DOHH2 (cell line): ENCODE data around the gene TSNAX.

Experiments
- H3F3A ChIP-seq: fragments of 200-600 bp; sonication (generic), shearing (Covaris generic); 2 replicates; pipeline ENCODE4 v1.6.0; 2016; ENCODE audit warnings: antibody characterized with exemption, mild to moderate bottlenecking; ENCODE audit not compliant: control insufficient read depth, insufficient read depth
- H3K27ac ChIP-seq: fragments of 200-600 bp; sonication (generic); 2 replicates; pipeline ENCODE4 v1.5.1; 2014; ENCODE audit warnings: low read depth, mild to moderate bottlenecking, low read length, moderate library complexity
- H3K27me3 ChIP-seq: fragments of 200-600 bp; sonication (generic); 2 replicates; pipeline ENCODE4 v1.6.1; 2014; ENCODE audit warnings: mild to moderate bottlenecking, low read length, mixed read lengths; ENCODE audit not compliant: control insufficient read depth
- H3K36me3 ChIP-seq: fragments of 200-600 bp; sonication (generic); 2 replicates; pipeline ENCODE4 v1.6.1; 2014; ENCODE audit warnings: mild to moderate bottlenecking, low read length, moderate library complexity, mixed read lengths; ENCODE audit not compliant: control insufficient read depth
- H3K4me1 ChIP-seq: fragments of 200-600 bp; sonication (generic); 2 replicates; pipeline ENCODE4 v1.6.1; 2014; ENCODE audit warnings: mild to moderate bottlenecking, low read length, mixed read lengths; ENCODE audit not compliant: control insufficient read depth
- H3K4me2 ChIP-seq: fragments of 200-600 bp; sonication (generic); 2 replicates; pipeline ENCODE4 v1.6.0; 2014; ENCODE audit warnings: mild to moderate bottlenecking, low read length, moderate library complexity
- H3K4me3 ChIP-seq: fragments of 200-600 bp; sonication (generic); 2 replicates; pipeline ENCODE4 v1.5.1; 2014; ENCODE audit warnings: mild to moderate bottlenecking, low read length, mixed read lengths
- H3K79me2 ChIP-seq: fragments of 200-600 bp; sonication (generic); 2 replicates; pipeline ENCODE4 v1.6.1; 2014; ENCODE audit warnings: mild to moderate bottlenecking, low read length, mixed read lengths; ENCODE audit not compliant: control insufficient read depth
- H3K9me2 ChIP-seq: fragments of 200-600 bp; sonication (generic); replicated peaks from 2 replicates; pipeline ENCODE4 v1.6.1; 2014; ENCODE audit warnings: mild to moderate bottlenecking, low read length, mixed read lengths; ENCODE audit not compliant: control insufficient read depth
- H3K9me3 ChIP-seq: fragments of 200-600 bp; sonication (generic); 2 replicates; pipeline ENCODE4 v1.6.1; 2014; ENCODE audit warnings: antibody characterized with exemption, low read length, mixed read lengths; ENCODE audit not compliant: control insufficient read depth, insufficient read depth
- H4K20me1 ChIP-seq: fragments of 200-600 bp; sonication (generic); 2 replicates; pipeline ENCODE4 v1.6.0; 2014; ENCODE audit warnings: low read depth, mild to moderate bottlenecking, antibody characterized with exemption, low read length, moderate library complexity; ENCODE audit not compliant: control insufficient read depth, insufficient read depth
- EZH2phosphoT487 ChIP-seq: fragments of 200-600 bp; sonication (generic); IDR thresholded peaks from 2 replicates; pipeline ENCODE4 v1.6.1; 2017; ENCODE audit warnings: borderline replicate concordance, mild to moderate bottlenecking, antibody characterized with exemption, low read length, moderate library complexity, mixed read lengths
- TF ChIP-seq, protein P1 (sequence below): fragments of 200-600 bp; sonication (generic); IDR thresholded peaks from one replicate; pipeline ENCODE4 v1.5.1; 2014; ENCODE audit warnings: antibody characterized with exemption, mild to moderate bottlenecking, low read depth, low read length; ENCODE audit not compliant: poor library complexity, severe bottlenecking

The TSNAX gene

GRCh38 chr1:231546693-231547092 lies 18.2 kb downstream of the TSNAX start:
- Histone ChIP-seq H3K4me2 (no peak overlapping the region), H3K9me3 (no peaks in the 10 kb centered on the region), H3F3A (no peaks in the 10 kb centered on the region), H3K27me3 (no peaks in the 10 kb centered on the region), H3K9me2 (no peaks in the 10 kb centered on the region), H4K20me1 (no peaks in the 10 kb centered on the region), H3K27ac (no peak overlapping the region), H3K4me3 (no peak overlapping the region), H3K36me3 (peaks cover 26% of the 10 kb centered on the region), H3K4me1 (no peaks in the 10 kb centered on the region), H3K79me2 (no peaks in the 10 kb centered on the region)
- TF ChIP-seq EZH2phosphoT487 = no peak
- TF ChIP-seq, protein P1, sequence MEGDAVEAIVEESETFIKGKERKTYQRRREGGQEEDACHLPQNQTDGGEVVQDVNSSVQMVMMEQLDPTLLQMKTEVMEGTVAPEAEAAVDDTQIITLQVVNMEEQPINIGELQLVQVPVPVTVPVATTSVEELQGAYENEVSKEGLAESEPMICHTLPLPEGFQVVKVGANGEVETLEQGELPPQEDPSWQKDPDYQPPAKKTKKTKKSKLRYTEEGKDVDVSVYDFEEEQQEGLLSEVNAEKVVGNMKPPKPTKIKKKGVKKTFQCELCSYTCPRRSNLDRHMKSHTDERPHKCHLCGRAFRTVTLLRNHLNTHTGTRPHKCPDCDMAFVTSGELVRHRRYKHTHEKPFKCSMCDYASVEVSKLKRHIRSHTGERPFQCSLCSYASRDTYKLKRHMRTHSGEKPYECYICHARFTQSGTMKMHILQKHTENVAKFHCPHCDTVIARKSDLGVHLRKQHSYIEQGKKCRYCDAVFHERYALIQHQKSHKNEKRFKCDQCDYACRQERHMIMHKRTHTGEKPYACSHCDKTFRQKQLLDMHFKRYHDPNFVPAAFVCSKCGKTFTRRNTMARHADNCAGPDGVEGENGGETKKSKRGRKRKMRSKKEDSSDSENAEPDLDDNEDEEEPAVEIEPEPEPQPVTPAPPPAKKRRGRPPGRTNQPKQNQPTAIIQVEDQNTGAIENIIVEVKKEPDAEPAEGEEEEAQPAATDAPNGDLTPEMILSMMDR = no peak

GRCh38 chr1:231549733-231550447 lies 21.4 kb downstream of the TSNAX start:
- Histone ChIP-seq H3K9me3 (no peaks in the 10 kb centered on the region), H3K9me2 (no peaks in the 10 kb centered on the region), H3K36me3 (peaks cover 8% of the 10 kb centered on the region), H3F3A (no peaks in the 10 kb centered on the region), H3K27ac (no peak overlapping the region), H3K79me2 (no peaks in the 10 kb centered on the region), H3K4me3 (no peak overlapping the region), H3K27me3 (no peaks in the 10 kb centered on the region), H4K20me1 (no peaks in the 10 kb centered on the region), H3K4me1 (no peaks in the 10 kb centered on the region), H3K4me2 (no peak overlapping the region)
- TF ChIP-seq EZH2phosphoT487 = no peak
- TF ChIP-seq, protein P1 = no peak

GRCh38 chr1:231550448-231550781 lies 21.9 kb downstream of the TSNAX start:
- Histone ChIP-seq H3K4me1 (no peaks in the 10 kb centered on the region), H3K9me2 (no peaks in the 10 kb centered on the region), H3K9me3 (no peaks in the 10 kb centered on the region), H4K20me1 (no peaks in the 10 kb centered on the region), H3K4me2 (no peak overlapping the region), H3F3A (no peaks in the 10 kb centered on the region), H3K27ac (no peak overlapping the region), H3K36me3 (peaks cover 8% of the 10 kb centered on the region), H3K27me3 (no peaks in the 10 kb centered on the region), H3K4me3 (no peak overlapping the region), H3K79me2 (no peaks in the 10 kb centered on the region)
- TF ChIP-seq EZH2phosphoT487 = no peak
- TF ChIP-seq, protein P1 = peak; percentile 58
